GM12874 (cell line): ENCODE results near the gene TMEM273.

Experiments
- CTCF ChIP-seq: IDR thresholded peaks from 2 replicates; pipeline ENCODE4 v1.5.1; 2011; ENCODE audit warnings: low read depth, mild to moderate bottlenecking, control low read depth, low read length, moderate library complexity; ENCODE audit not compliant: insufficient read depth

The TMEM273 gene

GRCh38 chr10:49226594-49226993 is 38.4 kb upstream of the TMEM273 start:
- TF ChIP-seq CTCF: no peak

- TF ChIP-seq CTCF: no peak
Measured at GRCh38 chr10:49225218-49225876, 37.2 kb upstream of the TMEM273 start.

GRCh38 chr10:49223205-49223604 is 35.0 kb upstream of the TMEM273 start:
- no peak for TF ChIP-seq CTCF

- no peak for TF ChIP-seq CTCF
Measured at GRCh38 chr10:49222170-49222569, 34.0 kb upstream of the TMEM273 start.

- no peak for TF ChIP-seq CTCF
Measured at GRCh38 chr10:49220679-49221078, 32.5 kb upstream of the TMEM273 start.

GRCh38 chr10:49220031-49220430 is 31.8 kb upstream of the TMEM273 start:
- no peak for TF ChIP-seq CTCF

- no peak for TF ChIP-seq CTCF
Measured at GRCh38 chr10:49219248-49219647, 31.1 kb upstream of the TMEM273 start.

- TF ChIP-seq CTCF: no peak
Measured at GRCh38 chr10:49218480-49218879, 30.3 kb upstream of the TMEM273 start.
